NCI-H345 (cell line): ENCODE results near the gene TYK2.
"Not testable (repeated sequence)": the region's sequence is repeated elsewhere in the genome, so short reads cannot be mapped to it uniquely, and the experiment has no call there.

Experiments used
- DNase-seq: peaks from one replicate; lab custom pipeline; 2025; lab: John Stamatoyannopoulos, UW

TYK2 gene

DNA sequence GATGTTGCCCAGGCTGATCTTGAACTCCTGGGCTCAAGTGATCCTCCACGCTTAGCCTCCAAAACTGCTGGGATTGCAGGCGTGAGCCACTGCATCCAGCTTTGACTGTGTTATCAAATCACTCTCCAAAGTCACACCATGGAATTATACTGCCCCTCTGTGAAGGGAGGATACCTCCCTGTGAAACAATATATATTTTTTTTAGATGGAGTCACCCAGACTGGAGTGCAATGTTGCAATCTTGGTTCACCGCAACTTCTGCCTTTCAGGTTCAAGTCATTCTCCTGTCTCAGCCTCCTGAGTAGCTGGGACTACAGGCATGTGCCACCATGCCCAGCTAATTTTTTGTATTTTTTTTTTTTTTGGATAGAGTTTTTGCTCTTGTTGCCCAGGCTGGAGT lies 7.7 kb downstream of the TYK2 start:
- no peak for DNase-seq

DNA sequence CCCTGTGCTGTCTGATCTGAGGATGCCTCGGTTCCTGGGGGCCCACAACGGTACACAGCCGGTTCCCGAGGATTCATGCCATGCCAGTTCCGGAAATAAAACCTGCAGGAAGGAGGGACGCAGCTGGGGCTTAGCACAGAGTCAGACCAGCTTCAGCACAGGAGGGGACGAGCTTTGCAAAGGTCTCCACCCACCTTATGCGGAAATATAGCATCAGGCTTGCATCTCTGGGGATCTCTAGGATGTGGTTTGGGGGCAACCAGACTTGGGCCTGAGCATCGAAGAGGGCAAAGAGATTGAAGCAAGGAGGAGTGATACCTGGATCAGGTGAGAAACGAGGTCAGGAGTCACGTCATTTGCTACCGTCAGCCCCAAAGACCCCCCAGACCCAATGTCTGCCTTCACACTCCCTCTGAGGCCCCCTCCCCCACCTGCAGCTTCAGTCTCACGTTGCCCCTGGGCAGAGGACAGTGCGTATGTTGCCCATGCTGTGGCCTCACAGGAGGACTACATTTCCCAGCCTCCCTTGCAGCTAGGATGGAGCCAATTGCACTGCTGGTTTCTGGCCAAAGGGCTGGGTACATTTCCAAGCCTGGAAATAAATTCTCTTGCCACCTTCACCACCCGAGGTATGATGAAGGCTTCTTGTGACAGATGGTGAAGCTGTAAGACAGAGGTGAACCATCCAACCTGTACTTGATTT lies 12.1 kb downstream of the TYK2 start:
- DNase-seq, result no peak

DNA sequence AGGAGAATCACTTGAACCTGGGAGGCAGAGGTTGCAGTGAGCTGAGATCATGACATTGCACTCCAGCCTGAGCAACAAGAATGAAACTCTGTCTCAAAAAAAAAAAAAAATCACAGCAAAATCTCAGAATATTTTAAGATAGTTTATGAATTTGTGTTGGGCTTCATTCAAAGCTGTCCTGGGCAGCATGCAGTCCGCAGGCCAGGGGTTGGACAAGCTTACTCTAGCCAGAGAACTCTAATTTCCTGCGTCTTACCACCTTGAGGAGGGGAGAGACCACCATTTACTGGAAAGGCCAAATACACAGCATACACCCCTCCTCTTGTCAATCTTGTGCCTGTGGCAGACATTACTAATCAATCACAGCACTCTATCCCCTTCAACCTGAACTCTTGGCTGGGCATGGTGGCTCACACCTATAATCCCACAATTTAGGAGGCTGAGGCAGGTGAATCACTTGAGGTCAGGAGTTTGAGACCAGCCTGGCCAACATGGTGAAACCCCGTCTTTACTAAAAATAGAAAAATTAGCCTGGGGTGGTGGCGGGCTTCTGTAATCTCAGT lies 13.3 kb downstream of the TYK2 start:
- not testable (repeated sequence) for DNase-seq

DNA sequence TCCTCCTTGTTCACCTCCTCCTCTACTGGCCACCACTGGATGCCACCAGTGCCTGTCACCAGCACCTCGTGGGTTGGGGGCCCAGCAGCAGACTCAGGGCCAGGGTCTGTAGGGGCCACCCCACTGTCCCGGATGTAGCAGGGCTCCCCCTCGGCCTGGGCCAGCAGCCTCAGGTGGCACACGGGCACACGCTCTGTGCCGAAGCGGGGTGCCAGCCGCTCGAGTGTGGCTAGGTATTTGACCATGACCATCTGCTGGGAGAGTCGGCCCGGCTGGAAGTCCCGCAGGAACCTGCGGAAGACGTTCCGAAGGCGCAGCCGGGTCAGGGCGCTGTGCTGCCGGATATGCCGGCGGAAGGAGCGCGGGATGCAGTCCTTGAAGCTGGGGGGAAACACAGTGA lies 14.9 kb downstream of the TYK2 start:
- no peak for DNase-seq

DNA sequence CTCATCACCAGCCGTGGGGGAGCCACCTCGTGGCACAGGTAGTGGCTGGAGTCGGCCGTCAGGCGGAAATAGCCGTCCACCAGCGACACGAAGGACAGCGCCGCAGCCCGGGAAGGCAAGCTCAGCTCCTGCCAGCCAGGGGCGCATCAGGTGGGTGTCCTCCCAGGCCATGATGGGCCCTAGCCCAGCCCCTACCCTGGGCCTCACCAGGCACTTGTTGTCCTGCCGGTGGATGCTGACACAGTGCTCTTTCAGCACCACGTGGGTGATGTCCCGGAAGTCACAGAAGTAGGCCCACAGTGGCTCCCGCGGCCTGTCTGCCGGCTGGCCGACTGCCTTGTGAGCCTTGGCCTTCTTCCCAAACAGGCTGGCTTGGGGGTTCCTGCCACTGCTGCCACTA lies 15.7 kb downstream of the TYK2 start:
- DNase-seq, result no peak

DNA sequence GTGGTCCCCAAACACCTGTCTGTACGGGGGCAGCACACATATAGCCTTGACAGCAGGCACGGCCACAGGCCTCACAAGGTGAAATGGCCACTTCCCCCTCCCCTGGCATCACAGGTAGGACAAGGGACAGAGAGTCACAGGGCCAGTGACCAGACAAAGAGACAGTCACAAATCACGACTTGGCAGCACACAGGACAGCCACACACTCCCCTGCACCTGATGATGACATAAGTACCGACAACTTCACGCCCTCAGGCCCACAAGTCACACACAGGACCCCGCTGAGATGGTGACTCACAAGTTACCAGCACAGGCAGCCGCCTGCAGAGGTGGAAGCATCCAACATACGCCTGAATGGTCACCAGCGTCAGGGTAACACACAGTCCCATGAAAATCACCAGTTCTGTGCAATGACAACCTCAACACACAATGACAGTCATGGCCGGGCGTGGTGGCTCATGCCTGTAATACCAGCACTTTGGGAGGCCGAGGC lies 16.5 kb downstream of the TYK2 start:
- no peak for DNase-seq

DNA sequence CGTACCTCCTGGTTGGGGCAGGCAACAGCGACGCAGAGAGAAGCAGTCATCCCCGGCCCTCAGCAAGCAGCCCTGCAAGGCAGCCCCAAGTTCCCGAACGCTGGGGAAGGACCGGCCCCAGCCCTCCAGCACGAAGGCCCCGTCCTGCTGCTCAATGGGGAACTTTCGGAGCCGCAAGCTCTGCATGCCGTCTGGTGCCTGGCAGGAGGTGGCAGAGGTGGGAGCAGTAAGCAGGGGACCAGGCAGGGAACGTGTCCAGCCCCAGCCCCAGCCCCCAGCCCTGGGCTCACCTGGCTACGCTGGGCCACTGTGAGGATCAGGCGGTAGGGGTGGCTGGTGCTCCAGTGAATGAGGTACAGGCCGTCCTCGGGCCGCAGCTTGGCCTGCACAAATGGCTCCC lies 18.1 kb downstream of the TYK2 start:
- DNase-seq, result no peak

DNA sequence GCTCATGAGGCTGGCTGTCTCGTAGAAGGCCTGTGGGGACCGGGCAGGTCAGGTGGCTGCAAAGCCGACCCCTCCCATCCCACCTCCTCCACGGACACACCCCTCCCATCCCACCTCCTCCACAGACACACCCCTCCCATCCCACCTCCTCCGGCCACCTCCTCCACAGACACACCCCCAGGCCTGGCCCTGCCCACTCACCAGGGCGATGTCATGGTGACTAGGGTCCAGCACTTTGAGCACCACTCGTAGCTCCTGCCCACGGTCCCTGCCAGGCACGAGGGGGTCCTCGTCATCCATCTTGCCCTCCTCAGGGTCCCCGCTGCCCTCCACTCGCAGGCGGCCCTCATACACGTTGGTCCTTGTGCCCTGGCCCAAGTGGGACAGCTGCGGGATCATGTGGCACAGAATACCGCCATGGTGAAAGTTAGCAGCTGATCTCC lies 18.8 kb downstream of the TYK2 start:
- no peak for DNase-seq

DNA sequence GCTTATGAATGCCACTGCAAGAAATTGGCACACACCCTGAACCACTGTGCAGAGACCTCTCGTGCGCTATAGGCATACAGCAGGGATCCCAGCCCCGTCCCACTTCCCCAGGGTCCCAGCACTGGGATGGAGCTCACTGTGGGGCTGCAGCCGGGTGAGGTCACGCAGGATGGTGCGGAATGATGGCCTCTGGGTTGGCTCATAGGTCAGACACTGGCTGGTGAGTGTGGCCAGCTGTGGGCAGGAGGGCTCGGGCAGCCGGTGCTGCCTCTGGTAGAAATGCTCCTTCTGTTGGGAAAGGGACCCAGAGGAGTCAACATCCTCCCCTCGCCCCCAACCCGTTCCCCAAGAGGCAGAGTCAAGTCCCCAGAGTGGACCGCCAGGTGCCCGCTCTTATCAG lies 23.9 kb downstream of the TYK2 start:
- no peak for DNase-seq

DNA sequence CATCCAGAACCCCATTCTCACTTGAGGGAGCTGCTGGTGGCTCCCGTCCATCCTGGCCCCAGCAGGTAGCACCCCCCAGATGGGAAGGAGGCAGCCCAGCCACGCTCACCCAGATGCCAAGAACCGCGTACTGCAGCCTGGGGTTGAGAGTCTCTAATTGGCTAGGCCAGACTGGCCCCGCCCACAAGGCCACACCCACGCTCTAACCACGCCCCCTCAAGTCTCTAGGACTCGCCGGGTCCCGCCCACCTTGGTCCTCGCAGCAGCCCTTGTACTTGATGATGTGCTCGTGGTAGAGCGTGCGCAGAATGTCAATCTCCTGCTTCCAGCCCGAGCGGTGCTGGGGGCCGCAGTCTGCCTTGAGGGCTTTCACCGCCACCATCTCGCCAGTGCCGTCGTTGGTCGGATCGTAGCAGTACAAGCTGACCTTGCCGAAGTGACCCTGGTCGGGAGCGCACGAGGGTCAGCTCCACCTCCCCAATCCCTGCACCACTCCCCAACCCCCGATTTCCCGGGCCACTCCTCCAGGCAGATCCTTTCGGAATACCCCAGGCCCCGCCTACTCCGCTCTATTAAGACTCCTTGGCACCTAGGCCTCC lies 26.5 kb downstream of the TYK2 start:
- no peak for DNase-seq

DNA sequence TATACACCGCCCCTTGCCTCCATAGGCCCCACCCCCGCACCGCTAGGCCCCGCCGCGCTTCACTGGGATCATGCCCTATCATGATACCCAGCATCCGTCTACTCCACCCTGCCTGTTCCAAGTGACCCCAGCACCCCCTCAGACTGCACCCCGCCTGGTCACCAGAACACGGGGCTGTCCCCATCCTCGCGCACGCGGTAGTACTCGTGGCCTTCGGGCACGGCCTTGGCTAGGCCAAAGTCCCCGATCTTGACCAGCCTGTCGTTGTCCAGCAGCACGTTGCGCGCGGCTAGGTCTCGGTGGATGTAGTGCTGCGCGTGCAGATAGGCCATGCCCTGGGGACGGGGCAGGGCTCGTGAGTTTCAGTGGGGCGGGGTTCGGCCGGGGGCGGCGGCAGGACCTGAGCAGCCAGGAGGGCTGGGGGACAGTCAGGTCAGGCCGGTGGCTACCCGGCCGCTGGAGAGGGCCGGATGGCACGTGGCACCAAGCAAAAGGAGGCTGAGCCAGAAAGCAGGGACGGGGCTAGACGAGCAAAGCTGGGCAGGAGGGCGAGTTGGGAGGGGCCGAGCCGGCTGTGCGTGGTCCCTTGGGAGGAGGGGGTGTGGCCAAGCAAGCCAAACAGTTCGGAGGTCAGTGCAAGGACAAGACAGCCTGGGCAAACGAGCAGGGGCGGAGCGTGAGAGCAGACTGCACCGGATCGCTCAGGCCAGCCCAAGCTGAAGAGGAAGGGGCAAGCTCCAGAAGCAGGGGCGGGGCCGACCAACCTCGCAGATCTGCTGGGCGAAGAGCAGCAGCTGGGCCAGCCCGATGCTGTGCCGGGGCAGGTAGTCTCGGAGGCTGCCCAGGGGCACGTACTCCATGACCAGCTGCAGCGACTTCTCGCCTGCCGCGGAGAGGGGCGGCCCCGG lies 27.4 kb downstream of the TYK2 start:
- DNase-seq, result no peak

DNA sequence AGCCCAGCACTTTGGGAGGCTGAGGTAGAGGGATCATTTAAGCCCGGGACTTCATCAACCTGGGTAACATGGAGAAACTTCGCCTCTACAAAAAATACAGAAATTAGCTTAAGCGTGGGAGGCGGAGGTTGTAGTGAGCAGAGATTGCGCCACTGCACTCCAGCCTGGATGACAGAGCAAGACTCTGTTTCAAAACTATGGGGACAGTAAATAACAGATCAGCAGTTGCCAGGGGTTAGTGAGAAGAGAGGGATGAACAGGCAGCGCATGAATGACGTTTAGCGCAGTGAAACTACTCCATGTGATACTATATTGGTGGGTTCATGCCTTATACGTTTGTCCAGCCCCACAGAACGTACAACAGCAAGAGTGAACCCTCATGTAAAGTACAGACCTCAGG lies 33.9 kb downstream of the TYK2 start:
- DNase-seq, result no peak

DNA sequence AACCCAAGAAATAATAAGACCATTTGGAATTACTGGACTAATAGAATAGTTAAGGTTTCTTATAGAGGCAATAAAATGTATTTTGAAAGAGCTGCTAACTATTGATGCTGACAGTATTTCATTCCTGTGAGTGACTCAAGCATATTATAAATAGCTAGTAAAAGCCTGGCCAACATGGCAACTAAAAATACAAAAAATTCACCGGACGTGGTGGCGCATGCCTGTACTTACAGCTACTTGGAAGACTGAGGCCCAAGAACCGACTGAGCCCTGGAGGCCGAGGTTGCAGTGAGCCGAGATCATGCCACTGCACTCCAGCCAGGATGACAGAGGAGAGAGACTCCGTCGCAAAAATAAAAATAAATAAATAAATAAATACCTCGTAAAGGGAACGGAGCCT lies 35.6 kb downstream of the TYK2 start:
- DNase-seq, result no peak

DNA sequence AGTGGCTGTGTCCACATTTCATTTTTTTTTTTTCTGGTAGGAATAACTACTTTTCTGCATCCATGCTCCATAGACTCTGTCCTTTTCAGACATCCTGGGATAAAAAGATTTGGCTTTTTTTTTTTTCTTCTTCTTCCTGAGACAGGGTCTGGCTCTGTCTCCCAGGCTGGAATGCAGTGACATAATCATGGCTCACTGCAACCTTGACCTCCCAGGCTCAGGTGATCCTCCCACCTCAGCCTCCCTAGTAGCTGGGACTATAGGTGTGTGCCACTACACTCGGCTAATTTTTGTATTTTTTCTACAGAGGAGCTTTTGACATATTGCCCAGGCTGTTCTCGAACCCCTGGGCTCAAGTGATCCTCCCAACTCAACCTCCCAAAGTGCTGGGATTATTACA lies 36.9 kb downstream of the TYK2 start:
- DNase-seq, result no peak

DNA sequence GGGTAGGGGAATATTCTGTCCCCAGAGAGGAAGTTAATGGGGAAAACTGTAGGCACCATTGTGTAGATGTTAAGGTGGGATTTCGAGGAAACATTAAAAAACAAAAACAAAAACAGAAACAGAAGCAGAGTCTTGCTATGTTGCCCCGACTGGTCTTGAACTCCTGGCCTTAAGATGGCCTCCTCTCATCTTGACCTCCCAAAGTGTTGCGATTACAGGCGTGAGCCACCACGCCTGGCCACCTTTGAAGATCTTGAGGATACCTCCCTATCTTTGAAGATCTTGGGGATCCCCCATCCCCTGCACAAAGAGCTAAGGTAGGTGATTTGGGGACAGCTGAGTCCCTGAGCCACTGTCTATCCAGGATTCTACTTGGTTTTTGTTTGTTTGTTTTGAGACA lies 40.4 kb downstream of the TYK2 start:
- DNase-seq, result no peak

DNA sequence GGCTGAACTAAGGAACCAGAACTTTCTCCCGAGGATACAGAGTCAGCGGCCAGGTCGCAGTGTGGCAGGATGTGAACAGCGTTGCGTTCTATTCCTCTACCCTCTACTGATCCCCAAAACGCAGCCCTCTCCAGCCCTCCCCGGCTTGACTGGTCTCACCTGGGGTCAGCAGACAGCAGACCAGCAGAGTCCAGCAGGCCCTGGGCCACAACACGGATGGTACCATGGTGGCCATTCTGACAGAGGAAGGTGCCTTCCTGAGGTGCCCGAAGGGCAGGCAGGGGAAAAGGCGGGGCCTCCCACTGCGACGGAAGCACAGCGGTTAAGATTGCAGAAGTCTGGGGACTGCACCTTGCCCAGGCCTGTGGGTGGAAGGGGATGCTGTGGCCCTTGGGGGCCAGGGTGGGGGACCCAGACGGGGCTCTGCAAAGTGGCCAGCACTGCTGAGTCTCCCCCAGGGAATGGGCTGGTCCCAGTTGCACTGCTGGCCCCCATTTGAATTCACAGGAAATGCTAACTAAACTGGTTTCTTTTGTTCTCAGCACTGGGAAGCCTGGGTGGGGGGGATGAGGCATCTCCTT lies 40.9 kb downstream of the TYK2 start, which contains the start of gene ICAM3:
ICAM3 (minus strand) TSS at position 245 of the 581 bp plus-strand sequence; CDS start at position 235, 10 bp downstream.
- no peak for DNase-seq

DNA sequence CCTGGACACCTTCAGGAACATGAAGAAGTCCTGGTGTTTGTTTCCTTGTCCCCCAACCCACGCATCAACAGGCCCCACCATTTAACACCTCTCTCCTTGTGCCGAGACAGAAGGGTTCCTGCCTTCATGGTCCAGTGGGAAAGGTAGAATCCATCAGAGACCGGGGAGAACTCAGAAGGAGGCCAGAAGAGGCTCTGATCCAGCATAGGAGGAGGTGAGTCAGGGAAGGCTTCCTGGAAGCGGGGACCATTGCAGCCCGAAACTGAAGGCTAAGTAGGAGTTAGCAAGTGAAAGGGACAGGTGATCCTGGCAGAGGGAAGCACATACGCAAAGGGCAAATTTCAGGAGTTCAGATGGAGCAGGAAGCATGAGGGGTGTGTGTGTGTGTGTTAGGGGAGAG lies 41.4 kb downstream of the TYK2 start:
- no peak for DNase-seq

DNA sequence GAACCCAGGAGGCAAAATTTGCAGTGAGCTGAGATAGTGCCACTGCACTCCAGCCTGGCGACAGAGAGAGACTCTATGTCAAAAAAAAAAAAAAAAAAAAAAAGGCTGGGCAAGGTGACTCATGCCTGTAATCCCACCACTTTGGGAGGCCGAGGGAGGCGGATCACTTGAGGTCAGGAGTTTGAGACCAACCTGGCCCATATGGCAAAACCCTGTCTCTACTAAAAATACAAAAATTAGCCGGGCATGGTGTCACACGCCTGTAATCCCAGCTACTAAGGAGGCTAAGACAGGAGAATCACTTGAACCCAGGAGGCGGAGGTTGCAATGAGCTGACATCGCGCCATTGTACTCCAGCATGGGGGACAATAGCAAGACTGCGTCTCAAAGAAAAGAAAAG lies 43.6 kb downstream of the TYK2 start:
- DNase-seq, result not testable (repeated sequence)

DNA sequence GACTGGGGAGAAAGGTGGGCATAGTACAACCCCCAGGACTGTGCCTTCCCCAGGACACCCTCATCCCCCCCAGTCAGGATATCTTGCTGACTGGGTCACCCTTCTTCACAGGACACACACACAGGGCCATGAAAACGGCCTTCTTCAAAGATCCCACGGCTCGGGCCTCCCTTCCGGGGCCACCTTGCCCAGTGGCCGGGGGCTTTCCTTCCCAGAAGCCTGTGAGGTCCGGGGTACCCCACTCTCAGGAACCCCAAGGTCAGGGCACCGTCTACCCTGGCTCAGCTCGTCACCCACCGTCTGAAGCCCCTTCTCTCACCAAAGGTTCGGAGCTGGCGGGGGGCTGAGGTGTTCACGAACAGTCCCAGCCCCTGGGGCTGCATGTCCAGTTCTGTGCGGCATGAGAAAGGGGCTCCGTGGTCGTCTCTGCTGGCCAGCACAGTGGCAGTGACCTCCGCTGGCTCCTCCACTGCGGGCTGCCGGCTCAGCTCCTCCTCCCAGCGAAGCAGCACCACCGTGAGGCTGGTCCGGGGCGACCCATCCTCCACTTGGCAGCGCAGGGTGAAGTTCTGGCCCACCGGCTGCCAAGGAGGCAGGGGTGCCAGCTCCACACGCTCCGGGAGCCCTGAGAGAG lies 44.9 kb downstream of the TYK2 start:
- no peak for DNase-seq

DNA sequence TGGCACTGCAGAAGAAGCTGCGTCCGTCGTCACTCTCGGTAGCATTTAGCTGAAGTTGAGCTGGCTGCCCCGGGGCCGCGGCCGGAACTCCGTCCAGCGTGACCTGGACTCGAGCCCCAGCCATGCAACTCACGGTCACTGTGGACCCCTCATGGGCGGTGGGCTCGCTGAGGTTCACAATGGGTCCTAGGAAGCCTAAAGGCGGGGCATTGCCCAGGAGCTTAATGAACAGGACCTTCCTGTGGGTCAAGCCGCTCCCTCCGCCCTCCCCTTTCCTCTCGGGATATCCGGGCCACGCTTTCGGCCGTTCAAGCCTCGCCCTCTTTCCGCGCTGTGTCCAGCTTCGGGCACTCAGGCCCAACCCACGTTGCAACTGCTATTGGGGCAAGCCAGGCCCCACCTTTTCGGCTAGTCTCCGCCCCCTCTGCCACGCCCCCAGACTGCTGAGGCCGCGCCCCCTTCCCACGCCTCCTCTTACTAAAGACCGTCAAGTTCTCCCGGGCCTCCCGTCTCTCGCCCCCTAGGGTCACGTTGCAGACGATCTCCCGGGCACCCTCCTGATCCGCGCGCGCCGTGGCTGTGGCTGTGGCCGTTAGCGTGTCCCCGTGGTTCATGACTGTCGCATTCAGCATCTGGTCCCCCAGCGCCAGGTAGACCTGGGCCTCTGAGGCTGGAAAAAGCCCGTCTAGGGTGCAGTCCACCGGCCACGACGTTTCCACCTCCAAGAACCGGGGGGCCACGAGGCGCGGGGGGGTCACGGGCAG lies 45.6 kb downstream of the TYK2 start:
- DNase-seq, result peak; percentile 70
